GM21717 (cell line): Measurements from ENCODE around the gene LIPA.
A peak's percentile ranks its signal among the peaks of the same experiment; 100 is the strongest.
"Not testable (repeated sequence)": the region's sequence is repeated elsewhere in the genome, so short reads cannot be mapped to it uniquely, and the experiment has no call there.

Experiments
- ATAC-seq: cut with Tn5 transposase; IDR thresholded peaks from one replicate; pipeline ENCODE4 v1.9.1; 2021; ENCODE audit warnings: mild to moderate bottlenecking, moderate library complexity; ENCODE audit not compliant: unreplicated experiment

The LIPA gene

DNA sequence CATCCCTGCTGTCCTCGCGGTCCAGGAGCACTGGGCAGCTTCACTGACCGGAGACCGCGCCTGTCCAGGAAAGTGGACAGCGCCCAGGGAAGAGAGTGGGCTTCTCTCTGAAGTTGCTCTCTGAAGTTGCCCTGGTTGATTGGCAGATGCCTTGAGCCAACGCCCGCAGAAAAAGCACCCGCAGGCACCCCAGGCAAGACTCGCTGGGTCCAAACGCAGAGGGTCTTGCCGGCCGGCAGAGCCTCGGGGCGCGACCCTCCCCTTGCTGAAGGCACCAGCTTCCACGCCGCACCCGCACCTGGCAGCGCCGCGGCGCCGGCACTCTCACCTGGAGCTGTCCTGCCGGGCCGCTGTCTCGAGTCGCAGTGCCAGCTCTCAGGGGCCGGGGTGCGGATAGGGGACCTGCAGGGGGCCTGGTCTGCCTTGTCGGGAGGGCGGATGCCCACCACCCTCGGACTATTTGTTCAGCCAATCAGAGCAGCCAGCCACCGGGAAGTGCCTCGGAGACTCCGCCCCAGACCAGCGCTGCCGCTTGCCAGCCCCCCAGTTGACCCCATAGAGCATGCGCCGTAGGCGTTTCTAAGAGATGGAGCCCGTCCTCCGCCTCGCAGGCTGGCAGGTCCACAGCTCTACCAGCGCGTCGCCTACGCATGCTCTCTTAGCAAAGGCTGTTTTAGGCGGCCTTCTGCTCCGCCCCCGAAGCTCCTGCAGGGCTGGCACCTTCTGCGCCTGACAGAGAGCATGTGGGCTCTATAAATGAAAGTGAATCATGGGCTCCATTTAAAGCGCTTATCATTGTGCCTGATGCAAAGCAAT lies at the start of gene LIPA:
LIPA (minus strand) TSS at position 367 of the 816 bp plus-strand sequence. CDS start 4,127 bp downstream, outside the sequence.
- peak; percentile 92 for ATAC-seq

GRCh38 chr10:89301232-89301631 lies 49.7 kb upstream of the LIPA start:
- no peak for ATAC-seq

GRCh38 chr10:89299031-89299430 lies 47.5 kb upstream of the LIPA start:
- ATAC-seq = no peak

GRCh38 chr10:89297791-89298190 lies 46.2 kb upstream of the LIPA start:
- no peak for ATAC-seq

- ATAC-seq = no peak
Measured at GRCh38 chr10:89297356-89297755, 45.8 kb upstream of the LIPA start.

DNA sequence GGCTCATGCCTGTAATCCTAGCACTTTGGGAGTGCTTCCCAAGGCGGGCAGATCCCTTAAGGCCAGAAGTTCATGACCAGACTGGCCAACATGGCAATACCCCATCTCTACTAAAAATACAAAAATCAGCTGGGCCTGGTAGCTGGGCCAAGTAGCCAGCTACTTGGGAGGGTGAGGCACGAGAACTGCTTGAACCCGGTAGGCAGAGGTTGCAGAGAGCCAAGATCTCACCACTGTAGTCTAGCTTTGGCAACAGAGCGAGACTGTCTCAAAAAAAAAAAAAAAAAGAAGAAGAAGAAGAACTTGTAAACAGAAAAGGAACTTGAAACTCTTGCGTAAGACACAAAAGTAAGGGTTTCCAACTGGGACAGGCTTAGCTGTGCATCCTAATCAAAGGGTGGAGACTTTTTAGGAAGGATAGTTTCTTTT lies 44.7 kb upstream of the LIPA start:
- no peak for ATAC-seq

- peak; percentile 63 for ATAC-seq
Measured at GRCh38 chr10:89295597-89295996, 44.0 kb upstream of the LIPA start.

DNA sequence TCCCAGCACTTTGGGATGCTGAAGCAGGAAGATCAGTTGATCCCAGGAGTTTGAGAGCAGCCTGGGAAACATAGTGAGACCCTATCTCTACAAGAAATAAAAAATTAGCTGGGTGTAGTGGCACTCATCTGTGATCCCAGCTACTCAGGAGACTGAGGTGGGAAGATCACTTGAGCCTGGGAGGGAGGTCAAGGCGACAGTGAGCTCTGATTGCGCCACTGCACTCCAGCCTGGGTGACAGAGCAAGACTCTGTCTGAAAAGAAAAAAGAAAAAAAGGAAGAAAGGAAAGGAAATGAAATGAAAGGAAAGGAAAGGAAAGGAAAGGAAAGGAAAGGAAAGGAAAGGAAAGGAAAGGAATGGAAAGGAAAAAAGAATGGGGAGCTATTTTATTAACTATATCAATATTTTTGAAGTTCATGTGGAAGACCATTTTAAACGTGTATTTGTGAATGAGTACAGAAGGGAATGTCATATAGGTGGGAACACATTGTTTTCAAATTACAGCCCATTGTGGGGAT lies 43.2 kb upstream of the LIPA start:
- no peak for ATAC-seq

DNA sequence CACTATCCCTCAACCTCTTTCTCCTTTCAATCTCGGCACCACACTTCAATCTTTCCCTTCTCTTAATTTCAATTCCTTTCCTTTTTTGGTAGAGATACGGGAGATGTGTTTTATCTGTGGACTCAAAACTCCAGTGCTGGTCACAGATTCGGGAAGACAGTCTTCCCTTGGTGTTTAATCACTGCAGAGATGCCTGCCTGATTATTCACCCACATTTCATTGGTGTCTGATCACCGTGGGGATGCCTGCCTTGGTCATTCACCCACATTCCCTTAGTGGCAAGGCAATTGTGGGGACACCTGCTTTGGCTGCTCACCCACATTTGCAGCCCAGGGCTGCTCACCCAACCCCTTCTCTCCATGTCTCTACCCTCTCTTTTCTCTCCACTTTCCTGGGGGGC lies 33.7 kb upstream of the LIPA start:
- ATAC-seq = not testable (repeated sequence)

DNA sequence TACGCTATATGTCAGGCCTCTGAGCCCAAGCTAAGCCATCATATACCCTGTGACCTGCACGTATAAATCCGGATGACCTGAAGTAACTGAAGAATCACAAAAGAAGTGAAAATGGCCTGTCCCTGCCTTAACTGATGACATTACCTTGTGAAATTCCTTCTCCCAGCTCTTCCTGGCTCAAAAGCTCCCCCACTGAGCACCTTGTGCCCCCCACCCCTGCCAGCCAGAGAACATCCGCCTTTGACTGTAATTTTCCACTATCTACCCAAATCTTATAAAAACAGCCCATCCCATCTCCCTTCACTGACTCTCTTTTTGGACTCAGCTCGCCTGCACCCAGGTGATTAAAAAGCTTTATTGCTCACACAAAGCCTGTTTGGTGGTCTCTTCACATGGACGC lies 33.1 kb upstream of the LIPA start:
- ATAC-seq = not testable (repeated sequence)

- ATAC-seq = no peak
Measured at GRCh38 chr10:89283936-89284475, 32.4 kb upstream of the LIPA start.

DNA sequence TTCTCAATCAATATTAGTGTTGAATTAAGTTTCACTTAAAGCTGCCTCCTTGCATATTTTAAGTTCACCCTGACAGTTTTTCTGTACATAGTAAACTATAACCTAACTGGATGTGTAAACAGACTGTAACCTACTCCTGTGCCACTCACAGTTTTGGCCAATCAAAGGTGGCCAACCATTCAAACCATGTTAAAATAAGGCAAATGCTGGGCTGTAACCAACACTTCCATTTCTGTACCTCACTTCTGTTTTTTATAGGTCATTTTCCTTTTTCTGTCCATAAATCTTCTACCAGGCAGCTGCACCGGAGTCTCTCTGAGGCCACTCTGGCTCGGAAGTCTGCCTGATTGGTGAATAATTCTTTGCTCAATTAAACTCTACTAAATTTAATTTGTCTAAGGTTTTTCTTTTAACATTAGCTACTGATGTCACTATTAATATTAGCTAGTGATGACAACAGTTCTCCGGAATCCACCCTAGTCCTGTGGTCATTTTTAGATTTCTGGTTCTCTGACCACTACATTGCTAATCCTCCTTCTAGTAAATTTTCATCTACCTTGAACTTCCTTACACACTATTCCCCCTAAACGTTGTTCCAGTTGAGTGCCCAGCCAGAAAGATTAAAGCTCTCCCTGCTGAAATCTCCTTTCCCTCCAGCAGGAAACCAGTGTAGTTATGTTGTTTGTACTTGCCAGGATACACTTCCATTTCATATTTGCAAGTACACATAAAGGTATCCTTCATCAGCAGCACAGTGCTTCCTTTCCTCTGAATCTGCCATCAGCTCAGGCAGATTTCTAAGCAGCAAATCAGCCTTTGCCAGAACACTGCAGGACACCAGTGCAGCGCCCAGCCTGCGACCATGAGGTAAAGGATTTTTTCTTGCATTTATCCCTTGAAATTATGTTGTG lies 31.7 kb upstream of the LIPA start:
- ATAC-seq = no peak

- no peak for ATAC-seq
Measured at GRCh38 chr10:89281606-89282395, 30.2 kb upstream of the LIPA start.

- no peak for ATAC-seq
Measured at GRCh38 chr10:89280508-89280907, 28.9 kb upstream of the LIPA start.

- ATAC-seq = no peak
Measured at GRCh38 chr10:89279421-89279869, 27.9 kb upstream of the LIPA start.

DNA sequence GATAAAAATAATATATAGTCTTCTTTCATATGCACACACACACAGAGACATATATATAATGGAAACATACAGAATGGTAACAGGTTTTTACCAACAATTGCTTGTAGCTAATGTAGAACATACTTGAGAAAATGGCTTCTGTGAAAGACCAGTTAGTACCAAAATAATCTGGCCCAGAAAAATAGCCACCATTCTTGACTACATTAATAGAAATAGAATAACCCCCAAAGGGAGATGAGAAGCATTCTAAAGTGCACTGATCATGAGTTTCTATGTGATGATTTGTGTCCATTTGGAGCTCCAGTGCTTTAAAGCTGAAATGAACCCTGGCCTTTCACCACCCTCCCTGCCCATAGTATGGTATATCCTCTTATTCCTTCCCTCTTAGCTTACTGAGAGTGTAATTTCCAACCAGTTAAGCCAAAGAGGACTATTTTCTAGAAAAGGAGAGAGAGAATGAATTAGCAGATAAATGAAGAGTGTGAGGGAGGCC lies 27.4 kb upstream of the LIPA start:
- ATAC-seq = no peak

DNA sequence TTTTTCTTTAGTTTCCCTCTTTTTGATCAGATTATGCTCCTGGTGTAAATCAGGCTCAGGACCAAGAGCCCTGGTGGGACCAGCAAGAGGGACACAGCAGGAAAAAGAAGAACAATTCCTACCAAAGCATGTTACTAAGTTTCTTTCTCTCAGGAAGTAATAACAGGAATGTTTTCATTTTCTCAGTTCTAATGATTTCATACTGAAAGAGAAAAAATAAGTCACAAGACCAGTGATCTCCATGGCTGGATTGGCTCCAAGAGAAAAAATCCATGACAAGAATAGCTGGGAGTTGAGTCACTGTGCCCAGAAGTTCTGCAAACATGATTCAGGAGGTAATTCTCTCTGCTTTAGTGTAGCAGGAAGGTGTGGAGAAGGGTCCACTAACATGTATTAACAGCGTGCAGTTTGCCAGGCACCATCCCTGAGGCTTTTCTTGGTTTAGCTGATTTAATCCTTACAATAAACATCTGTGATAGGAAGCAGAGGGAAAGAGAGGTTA lies 26.5 kb upstream of the LIPA start:
- ATAC-seq = no peak

DNA sequence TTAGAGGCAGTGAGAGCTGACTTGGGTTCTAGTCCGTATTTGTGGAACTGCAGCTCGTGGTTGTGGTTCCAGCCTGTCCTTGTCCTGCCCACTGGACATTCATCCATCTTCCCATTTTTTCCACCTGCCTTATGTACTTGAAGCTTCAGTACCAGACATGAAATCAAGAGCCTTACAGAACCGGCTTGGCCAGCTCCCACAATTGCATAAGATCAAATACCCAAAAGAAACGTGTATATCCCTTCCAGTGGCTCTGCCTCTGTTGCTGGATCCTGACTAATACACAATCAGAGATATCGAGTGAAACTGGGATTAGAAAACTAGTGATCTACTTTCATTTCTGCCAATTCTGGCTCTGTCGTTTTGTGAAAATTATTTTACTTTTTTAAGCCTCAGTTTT lies 23.8 kb upstream of the LIPA start:
- no peak for ATAC-seq

- no peak for ATAC-seq
Measured at GRCh38 chr10:89274928-89275327, 23.4 kb upstream of the LIPA start.

DNA sequence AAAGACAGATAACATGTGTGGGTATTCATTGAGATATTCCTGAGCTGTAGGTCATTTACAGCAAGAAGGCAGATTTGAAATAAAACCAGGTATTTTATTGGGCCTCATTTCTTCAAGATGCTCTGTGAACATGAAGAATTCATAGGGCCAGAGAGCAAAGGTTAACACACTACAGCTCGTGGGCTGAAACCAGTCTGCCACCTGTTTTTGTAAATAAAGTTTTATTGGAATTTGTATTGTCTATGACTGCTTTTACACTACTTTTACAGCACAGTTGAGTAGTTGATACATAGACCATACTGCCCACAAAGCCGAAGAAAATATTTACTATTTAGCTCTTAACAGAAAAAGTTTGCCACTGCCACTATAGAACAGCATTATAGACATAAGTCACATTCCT lies 22.1 kb upstream of the LIPA start:
- no peak for ATAC-seq
